ENCODE results near the gene ISG20.

Gene ISG20

DNA sequence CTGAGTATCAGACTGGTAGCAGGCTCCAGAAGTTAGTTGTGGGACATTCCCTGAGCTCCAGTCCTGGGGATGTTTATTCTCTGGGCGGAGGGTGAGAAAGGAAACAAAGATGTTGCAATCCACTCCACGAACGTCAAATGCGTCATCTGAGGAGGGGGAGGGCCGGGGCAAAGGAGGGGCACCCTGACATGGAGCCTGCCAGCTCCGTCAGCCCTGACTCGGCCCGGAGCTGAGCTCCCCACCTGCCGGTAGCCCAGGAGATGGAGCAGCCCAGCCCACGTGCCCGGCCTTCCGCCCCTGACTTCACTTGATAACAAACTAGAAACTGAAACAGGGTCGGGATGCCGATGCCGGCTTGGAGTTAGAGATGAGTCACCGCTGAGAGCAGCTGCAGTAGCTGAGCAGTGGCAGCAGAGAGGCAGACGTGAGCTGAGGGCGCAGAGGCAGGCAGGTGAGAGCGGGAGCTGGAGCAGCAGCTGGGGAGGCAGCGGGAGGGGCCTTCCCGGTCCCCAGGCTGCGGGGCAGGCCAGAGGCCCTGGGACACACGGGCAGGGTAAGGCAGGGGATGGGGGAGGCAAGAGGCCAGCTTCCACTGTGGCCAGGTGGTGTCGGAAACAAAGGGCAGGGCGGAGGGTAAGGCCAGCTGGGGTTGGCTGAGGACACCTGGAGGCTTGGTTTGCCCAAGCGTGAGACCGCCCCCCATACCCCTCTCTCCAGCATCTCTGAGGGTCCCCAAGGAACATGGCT lies at the start of gene ISG20:
Gene ISG20, plus strand, starts transcription at position 391 of the 747 bp plus-strand sequence. Its CDS starts 351 bp downstream, at position 742.
- peak; percentile 92 for DNase-seq (ENCODE audit: low read depth)

- DNase-seq (ENCODE audit: low read depth): no peak
These were observed 48.1 kb upstream of the ISG20 start for GRCh38 chr15:88590759-88591158.

DNA sequence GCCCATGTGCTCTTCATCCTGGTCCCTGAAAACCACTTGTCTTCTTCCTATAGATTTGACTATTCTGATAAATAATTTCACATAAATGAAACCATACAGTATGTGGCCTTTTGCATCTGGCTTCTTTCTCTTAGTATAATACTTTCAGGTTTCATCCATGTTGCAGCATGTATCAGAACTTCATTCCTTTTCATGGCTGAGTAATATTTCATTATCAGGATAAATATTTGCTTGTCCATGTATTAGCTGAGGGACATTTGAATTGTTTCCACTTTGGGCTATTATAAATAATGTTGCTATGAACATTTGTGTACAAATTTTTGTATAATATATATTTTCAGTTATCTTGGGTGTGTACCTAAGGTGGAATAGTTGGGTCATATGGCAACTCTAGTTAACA lies 47.4 kb upstream of the ISG20 start:
- no peak for DNase-seq (ENCODE audit: low read depth)

GRCh38 chr15:88603885-88604284 lies 34.9 kb upstream of the ISG20 start:
- DNase-seq (ENCODE audit: low read depth): no peak

- no peak for DNase-seq (ENCODE audit: low read depth)
These were observed 34.2 kb upstream of the ISG20 start for GRCh38 chr15:88604381-88605188.

DNA sequence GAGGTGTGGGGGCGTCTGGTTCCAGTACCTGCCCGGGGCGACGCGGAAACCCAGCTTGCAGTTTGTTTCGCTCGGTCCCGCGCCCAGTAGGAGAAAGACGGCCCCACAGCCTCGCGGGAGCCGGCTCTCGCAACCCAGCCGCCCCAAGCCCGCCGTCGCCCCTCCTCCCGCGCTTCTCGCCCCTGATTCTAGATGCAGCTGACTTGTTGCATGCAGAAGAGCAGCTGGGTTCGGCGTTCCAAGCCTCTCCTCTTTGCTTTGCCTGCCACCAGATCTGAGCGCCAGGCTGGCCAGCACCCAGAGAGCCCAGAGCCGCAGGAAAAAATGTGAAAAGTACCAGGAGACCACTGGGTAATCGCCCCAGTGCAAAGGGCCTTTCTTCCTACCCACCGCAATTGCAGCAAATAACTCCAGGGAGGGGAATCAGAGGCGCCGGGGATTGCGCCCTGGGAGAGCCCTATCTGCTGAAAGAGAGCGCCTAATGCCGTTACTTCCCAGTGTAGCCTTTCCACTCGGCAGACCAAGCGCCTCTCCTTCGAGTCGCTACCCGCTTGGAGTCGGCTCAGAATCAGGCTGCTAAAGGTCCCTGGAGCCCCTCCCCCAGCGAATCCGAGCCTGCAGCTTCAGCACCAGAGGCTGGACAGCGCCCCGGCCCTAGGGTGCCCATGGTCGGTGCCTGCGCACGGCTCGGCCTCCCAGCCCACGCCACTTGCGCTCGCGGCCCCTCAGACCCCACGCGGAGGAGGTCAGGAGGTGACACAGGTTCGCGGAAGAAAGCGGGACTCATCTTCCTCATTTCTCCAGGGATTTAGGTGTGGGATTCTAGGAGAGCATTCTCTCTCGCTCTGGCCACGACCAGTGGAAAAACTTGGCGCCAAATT lies 33.4 kb upstream of the ISG20 start:
- no peak for DNase-seq (ENCODE audit: low read depth)

DNA sequence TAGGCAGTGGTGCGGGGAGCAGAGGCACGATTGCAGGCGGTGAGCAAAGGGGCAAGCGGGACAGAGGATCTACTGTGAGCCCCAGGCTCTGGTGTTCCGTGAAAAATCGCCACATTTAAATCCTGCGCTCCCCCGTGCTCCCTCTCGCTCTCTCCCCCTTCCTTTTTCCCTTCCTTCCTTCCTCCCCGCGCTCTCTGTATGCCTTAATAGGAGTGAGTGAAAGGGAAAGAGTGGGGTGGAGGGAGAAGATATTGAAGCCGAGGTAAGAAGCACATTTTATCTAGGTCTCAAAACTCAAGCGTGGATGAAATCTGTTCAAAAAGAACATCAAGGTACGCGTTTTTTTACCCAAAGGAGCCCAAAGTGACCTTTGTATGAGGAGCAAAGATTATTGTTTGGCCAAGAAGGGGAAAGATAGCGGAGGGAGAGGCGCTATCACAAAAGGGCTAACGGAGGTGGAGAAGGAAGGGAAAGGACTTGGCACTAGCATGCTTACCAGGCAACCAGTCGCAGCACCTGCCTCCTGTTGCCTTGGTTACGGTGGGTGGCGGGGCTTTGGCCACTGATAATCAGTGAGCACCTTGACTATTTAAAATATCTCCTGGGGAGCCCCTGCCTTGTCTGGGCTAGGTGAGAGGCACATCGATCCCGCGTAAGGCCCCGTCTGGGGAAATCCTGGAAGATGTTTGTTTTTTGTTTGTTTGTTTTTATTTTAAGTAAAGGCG lies 32.6 kb upstream of the ISG20 start:
- no peak for DNase-seq (ENCODE audit: low read depth)

- DNase-seq (ENCODE audit: low read depth): no peak
These were observed 30.9 kb upstream of the ISG20 start for GRCh38 chr15:88607951-88608350.

- DNase-seq (ENCODE audit: low read depth): no peak
These were observed 30.1 kb upstream of the ISG20 start for GRCh38 chr15:88608607-88609181.

DNA sequence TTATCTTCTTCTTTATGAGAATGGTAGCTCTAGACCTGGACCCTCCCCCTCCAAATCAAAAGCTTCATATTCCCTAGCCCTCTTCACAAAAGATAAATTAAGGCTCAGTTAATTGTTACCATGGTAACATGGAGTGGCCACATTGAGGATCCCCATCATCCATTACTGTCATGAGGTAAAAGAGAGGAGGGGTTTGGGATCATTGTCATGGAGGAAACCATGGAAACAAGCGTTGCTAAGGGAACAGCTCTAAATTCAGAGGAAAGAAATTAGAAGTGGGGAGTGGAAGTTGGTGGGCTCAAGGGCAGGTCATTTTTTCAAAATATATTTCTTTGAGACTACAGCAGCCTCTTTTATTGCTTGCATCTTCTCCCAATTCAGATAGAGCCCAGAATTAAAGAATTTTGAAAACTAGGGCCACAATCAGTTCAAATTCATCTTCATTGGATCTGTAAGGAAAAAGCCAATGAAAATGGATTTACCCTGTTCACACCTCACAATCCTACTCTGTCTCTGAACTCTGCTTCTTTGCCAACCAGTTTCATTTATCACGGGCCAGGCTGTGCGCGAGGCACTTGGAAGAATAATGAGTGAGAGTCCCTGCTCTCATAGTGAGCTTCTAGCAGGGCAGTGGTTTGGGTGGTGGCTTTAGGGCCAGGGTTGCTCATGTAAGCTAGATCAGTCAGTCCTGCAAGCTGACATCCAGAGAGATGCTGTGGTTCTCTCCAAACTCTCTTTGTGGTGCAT lies 29.3 kb upstream of the ISG20 start:
- no peak for DNase-seq (ENCODE audit: low read depth)

DNA sequence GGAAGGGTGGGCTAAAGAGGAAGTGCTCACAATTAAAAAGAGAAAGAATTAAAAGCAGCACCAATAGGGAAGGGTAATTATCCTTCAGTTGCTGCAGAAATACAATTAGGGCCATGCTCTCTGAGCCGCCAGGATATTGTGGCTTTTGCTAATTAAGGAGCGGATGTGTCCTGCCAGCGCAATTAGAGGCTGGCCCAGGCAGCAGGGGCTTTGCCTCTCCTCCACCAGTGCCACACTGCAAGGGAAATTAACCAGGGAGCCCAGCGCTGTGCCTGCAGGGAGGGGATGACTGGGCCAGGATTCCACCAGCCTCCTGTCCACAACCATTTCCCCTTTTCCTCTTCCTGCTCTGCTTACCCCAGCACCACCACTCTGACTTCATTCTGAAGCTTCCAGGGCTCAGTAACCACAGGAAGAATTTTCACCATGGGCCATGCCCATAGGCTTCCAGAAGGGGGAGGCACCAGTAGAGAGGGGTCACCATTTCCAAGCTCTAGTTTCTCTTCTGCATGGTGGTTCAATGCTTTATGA lies 28.1 kb upstream of the ISG20 start:
- DNase-seq (ENCODE audit: low read depth): no peak

DNA sequence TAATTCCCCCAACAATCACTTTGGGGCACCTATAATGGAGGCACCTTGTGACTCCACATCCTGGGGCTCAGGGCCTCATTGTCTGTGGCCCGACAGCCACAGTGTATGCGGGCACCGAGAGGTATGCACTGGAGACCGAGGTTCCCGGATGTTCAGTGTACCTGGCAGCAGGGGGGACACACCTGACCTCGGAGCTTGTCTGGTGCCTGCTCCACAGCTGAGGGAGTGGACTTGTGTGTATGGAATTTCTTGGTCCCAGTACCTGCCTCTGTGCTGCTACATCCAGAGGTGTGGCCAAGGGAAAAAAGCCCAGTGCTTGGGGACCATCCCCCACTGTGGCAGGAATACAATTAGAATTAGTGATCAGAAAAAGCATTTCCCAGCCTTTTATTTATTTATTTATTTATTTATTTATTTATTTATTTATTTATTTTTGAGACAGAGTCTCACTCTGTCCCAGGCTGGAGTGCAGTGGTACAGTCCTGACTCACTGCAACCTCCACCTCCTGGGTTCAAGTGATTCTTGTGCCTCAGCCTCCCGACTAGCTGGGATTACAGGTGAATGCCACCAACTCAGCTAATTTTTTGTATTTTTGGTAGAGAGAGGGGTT lies 26.5 kb upstream of the ISG20 start:
- no peak for DNase-seq (ENCODE audit: low read depth)

GRCh38 chr15:88613074-88613944 lies 25.5 kb upstream of the ISG20 start:
- DNase-seq (ENCODE audit: low read depth): no peak

DNA sequence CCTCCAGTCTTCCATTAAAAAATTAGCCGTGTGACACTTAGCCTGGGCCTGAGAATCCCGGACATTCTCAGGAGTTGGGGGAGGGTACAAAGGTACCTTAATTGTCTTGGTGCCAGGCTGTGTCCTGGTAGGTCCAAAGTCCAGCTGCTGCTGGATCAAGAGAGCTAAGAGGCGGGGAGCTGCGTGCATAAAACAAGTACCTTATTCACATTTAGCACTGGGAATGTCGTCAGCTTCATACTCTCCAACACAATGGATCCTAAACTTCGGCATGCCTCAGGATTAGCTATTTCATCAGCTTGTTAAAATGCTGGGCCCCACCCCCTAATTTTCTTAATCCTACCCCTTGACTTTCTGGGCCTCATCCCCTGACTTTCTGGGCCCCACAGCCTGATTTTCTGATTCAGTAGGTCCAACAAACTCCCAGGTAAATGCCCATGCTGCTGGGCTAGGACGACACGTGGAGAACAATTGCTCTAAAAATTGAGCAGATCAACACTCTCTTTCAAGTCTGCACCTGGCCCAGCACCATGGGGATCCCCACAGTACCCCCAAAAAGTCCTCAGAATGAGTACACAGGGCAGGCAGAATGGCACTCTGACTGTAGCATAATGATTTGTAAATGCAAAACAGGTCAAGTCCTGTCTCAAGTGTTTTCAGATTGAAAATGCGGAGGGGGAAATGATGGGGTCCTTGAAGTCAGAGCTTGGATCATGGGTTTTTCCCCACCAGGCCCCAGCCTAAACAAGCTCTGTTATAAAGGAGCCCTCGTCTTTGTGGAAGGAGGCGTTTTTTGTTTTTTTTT lies 23.3 kb upstream of the ISG20 start:
- DNase-seq (ENCODE audit: low read depth): no peak

DNA sequence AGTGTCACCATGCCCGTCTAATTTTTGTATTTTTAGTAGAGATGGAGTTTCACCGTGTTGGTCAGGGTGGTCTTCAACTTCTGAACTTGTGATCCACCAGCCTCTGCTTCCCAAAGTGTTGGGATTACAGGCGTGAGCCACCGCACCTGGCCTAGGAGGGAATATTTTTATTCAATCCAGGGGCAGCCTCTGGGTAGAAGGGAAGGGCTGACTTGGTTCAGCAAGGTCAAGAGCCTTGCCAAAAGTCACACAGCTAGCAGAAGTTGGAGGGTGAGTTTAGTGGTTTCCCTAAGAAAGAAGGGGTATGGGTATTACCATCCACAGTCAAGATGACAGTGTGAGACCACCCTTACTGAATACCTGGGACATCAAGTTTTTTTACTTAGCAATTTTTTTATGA lies 22.6 kb upstream of the ISG20 start:
- no peak for DNase-seq (ENCODE audit: low read depth)

- no peak for DNase-seq (ENCODE audit: low read depth)
These were observed 21.6 kb upstream of the ISG20 start for GRCh38 chr15:88617031-88617722.

DNA sequence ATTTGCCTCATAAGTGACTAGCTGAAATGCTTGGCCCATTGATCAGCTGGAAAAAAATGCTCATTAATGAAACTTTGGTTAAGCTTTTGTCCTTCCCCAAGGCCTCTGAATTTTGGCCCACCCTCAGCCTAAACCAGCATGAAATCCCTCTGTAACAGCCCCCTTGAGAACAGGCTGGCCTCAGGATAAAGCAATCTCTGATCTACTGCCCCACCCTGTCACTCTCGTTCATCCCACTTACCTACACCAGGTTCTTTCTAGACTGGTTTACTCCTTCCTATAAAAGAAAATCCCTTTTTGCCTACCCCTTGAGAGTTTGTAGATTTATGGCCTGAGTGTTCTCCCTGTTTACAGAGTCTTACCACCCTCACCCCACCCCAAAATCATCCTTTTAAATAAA lies 21.0 kb upstream of the ISG20 start:
- DNase-seq (ENCODE audit: low read depth): no peak
